GM18907 (cell line): ENCODE results near the gene F7.
A peak's percentile ranks its signal among the peaks of the same experiment; 100 is the strongest.
"Not testable (repeated sequence)": the region's sequence is repeated elsewhere in the genome, so short reads cannot be mapped to it uniquely, and the experiment has no call there.

Source experiments
- ATAC-seq: cut with Tn5 transposase; IDR thresholded peaks from one replicate; pipeline ENCODE4 v1.9.1; 2021; ENCODE audit warnings: mild to moderate bottlenecking, moderate library complexity; ENCODE audit not compliant: unreplicated experiment

F7 gene

DNA sequence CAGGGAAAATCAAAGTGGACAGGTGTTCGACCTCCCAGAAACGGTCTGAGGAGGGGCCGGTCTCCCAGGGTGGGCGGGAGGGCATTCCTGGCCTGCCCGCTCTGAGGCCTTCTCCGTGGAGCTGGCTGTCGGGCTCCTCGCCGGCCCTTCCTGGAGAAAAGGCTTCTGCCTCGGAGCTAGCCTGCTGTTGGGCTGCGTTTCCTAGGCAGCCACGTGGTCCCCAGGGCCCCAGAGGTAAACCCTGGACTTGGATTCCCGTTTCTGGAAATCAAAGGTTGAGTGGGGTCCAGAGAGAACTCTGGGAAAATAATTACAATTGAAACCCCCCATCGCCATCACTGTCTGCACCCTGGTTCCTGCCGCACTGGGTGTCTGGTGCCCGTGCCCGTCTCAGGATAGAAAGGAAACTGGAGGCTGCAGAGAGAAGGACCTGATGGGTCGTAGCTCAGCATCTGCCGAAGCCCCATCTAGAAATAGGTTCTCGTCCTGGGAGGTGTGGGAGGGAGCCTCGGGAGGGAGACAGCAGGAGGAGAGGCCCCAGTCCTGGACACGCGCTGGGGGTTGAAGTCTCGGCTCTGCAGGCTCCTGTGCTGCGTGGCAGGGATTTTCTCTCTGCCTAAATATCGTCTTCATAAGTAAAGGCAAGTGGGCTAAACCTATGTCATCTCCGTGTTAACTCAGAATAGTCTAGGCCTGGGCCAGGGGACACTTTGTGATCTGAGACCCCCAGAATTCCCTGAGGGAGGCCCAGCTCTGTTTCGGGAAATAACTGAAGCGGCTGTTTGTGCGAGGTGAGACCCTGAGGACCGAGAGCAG is 45.2 kb downstream of the F7 start:
- ATAC-seq, result no peak

DNA sequence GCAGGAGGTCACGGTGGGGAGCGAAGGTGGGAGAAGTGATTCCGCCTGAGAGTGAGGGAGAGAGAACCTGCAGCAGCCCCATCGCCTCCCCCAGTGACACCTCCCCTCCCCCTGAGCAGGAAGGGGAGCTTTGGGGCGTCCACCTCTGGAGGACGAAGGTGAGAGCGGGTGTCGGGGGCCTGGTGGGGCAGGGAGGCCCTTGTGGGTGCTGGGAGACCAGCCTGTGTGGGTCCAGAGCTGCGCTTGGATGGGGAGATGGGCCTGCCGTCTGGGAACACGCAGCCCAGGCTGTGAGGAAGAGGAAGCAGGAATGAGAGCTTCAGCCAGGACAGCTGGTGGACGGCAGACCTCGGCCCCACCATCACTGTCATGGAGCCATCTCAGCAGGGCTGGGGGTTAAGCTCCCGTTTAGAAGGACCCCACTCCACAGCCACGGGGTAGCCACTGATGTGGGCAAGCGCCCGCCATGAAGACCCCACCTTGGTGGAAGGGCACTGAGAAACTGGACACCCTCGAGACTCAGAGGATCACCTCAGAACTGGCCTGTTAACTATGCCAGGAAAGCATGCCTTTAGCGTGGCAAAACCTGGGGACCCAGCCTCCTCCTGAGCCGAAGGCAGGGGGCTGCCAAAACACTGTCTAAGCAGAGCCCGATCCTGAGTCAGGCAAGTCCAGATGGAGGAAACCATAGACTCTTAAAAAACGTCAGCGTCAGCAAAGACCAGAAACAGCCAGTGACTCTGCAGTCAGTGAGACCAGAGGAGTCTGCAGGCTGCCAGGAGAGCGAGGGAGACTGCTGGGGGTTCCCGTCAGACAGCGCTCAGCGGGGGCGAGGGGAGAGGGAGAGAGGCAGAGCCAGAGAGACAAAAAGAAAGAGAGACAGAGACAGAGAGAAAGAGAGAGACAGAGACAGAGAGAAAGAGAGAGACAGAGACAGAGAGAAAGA is 46.4 kb downstream of the F7 start:
- ATAC-seq, result no peak

GRCh38 chr13:113152691-113152983 is 47.0 kb downstream of the F7 start:
- ATAC-seq, result no peak

- peak; percentile 23 for ATAC-seq
Observed at GRCh38 chr13:113152984-113153809, 47.6 kb downstream of the F7 start.

DNA sequence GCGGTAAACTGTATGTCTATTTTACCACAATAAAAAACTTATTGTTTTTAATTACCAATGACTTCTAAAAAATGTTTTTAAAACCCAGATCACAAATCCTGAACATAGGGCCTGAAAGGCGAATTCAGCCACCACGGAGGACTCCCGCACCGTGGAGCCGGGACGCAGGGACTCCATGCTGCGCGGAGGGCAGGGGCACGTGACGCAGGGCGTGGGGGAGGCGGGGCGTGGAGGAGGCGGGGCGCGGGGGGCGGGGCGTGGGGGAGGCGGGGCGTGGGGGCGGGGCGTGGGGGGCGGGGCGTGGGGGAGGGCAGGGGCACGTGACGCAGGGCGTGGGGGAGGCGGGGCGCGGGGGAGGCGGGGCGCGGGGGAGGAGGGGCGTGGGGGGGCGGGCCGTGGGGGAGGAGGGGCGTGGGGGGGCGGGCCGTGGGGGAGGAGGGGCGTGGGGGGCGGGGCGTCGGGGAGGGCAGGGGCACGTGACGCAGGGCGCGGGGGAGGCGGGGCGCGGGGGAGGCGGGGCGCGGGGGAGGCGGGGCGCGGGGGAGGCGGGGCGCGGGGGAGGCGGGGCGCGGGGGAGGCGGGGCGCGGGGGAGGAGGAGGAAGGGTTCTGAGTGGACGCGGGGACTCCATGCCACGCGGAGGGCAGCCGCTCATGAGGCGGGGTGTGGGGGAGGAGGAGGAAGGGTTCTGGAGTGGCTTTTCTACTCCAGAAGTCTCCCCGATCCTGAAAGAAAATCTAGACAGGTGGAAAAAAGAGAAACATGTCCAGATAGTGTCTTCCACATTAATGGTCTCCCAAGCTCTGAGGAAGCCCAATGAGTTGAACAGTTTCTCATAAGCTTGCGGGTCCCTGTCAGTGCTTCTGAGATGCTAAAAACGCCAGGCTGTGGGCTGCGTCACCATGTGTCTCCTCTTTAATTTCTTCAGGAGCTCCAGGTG is 48.5 kb downstream of the F7 start:
- peak; percentile 59 for ATAC-seq

DNA sequence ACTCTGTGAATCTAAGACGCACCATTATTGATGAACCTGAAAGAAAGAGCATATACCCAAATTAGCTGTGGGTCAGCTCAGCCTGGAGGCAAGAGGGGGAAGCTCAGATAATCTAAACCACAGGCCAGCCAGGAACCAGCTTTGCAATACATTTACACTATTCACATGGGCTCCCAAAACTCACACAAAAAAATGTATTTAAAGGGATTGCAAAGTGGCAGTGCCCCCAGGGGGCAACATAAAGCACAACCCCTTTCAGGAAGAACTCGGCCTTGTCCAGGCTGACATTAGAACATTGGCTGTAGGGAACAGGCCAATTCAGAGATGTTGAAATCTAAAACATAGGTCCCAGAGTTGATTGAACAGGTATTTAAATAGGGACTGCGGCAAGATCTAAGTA is 49.6 kb downstream of the F7 start:
- no peak for ATAC-seq

GRCh38 chr13:113155982-113156655 is 50.5 kb downstream of the F7 start:
- no peak for ATAC-seq

DNA sequence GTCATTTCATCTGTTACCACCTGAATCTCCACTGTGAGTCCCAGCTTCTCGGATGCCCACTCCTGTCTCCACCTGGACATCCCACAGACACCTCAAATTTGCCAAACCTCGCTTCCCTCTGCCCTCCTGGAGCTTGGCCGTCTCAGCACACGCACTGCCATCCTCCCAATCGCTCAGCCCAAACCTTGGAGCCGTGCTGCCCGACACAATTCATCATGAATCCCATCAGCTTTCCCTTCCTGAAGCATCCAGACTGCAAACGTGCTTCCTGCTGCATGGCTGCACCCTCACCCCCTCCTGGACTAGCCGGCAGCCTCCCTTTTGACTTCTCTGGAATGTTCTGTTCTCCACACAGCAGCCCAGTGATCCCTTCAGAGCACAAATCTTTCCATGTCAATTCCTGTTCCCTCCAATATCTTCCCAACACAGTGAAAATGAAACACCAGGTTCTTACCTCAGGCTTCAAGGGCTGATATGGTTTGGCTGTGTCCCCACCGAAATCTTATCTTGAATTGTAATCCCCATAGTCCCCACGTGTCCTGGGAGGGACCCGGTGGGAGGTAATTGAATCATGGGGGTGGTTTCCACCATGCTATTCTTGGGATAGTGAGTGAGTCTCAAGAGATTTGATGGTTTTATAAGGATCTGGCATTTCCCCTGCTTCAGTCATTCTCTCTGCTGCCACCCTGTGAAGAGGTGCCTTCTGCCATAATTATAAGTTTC is 51.8 kb downstream of the F7 start:
- ATAC-seq, result no peak

DNA sequence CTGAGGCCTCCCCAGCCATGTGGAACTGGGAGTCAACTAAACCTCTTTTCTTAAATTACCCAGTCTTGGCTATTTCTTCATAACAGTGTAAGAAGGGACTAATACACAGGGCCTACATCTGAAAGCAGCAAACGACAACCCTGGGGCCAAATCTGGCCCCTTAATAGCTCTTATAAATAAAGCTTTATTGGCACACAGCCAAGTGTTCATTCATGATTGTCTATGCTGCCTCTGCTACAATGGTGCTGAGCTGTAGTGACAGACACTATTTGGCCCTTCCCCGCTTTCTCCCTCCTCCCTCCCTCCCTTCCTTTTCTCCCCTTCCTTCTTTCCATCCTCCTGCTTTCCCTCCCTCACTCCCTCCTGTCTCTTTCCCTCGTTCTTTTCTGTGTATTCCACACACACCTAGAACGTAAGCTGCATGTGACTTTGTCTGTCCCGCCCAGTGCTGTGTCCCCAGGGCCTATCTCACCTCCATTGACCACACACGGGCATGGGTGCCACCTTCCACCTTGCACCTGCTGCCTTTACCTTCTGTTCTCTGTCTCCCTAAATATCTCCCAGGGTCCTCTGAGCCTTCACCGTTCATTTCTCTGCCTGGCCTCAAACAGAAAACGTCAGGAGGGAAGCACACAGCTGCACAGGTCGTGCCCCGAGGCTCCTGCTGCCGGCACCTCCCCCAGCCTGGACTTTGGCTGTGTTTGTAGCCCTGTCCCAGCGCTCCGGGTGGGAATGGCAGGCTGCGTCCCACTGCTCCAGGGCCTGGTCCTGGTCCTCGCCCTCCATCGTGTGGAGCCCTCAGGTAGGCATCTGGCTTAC is 52.5 kb downstream of the F7 start, which contains the start of gene PROZ:
TSS of gene PROZ (plus strand) at position 720 of the 819 bp plus-strand sequence. CDS start at position 733, 13 bp downstream.
- ATAC-seq, result no peak

DNA sequence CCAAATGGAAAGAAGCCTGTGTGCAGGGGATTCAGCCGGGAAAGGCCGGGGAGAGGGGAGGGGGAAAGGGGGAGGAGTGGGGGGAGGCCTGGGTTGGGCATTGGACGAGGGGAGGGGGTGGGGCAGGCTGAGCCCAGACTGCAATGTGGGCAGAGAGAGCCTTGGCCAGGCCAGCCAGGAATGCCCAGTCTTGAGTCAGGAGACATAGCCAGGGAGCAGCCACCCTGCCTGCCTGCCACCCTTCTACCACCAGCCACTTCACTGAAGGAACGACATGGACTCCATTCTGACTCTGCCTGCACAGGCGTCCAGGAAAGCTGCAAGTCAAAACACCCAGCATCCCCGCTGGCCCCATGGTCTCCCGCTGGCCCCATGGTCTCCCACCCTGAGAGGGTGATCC is 53.4 kb downstream of the F7 start:
- ATAC-seq, result no peak

- no peak for ATAC-seq
Observed at GRCh38 chr13:113159701-113160100, 54.1 kb downstream of the F7 start.

GRCh38 chr13:113160983-113161382 is 55.4 kb downstream of the F7 start:
- ATAC-seq, result no peak

GRCh38 chr13:113161433-113161832 is 55.8 kb downstream of the F7 start:
- ATAC-seq, result no peak

DNA sequence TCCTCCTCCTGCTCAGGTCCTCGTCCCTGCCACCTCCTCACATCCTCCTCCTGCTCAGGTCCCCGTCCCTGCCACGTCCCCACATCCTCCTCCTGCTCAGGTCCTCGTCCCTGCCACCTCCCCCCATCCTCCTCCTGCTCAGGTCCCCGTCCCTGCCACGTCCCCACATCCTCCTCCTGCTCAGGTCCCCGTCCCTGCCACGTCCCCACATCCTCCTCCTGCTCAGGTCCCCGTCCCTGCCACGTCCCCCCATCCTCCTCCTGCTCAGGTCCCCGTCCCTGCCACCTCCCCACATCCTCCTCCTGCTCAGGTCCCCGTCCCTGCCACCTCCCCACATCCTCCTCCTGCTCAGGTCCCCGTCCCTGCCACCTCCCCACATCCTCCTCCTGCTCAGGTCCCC is 56.4 kb downstream of the F7 start:
- not testable (repeated sequence) for ATAC-seq

DNA sequence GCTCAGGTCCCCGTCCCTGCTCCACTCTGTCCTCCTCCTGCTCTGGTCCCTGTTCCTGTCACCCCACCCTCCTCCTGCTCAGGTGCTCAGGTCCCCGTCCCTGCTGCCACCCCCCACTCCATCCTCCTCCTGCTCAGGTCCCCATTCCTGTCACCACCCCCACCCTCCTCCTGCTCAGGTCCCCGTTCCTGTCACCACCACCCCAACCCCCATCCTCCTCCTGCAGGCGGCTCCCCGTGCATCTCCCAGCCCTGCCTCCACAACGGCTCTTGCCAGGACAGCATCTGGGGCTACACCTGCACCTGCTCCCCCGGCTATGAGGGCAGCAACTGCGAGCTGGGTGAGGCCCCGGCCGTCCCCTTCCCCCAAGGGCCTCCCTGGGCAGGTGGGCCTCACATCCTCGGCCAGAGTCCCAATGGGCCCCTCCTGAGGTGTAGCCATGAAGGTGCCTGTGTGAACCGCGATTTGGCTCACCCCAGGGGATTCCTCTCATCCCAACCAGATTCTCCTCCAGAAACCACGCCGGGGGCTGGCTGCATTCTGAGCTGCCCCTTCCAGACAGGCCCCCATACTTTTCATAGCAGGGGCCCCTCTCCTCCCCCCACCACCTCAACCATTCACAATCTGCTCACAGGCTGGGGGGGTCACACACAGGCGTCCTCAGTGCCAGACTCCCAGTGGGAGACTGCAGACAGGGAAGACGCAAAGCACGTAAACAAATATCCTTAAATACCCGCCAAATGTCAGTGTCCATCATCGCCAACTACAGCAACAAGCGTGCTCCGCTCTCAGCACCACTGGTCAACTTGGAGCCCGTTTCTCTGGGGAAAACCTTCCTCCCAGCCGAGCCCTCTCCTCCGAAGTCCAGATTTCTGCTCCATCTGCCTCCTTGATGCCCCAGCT is 57.4 kb downstream of the F7 start:
- ATAC-seq, result no peak

GRCh38 chr13:113164492-113164891 is 58.9 kb downstream of the F7 start:
- no peak for ATAC-seq

- ATAC-seq, result no peak
Observed at GRCh38 chr13:113166266-113166665, 60.7 kb downstream of the F7 start.
